Lung (tissue), 5 donors: ENCODE data around the gene NDUFAF3. TPM values are rescaled to one million over a fixed set of nuclear protein-coding genes. Genes with fewer than 3 reads are reported as not detected.

Experiments
- polyA plus RNA-seq, 2 donors: library from polyadenylated mRNA; stranded (reverse); fragments of 200-250 nt; gene quantifications; one replicate each; pipeline ENCODE4 v1.2.1, GENCODE V29; 2013
- small RNA-seq: library from RNA; depleted of rRNA; stranded (forward); fragments of <200 nt; gene quantifications from one replicate; pipeline ENCODE3, GENCODE V24; 2014; ENCODE audit warnings: low replicate concordance
- total RNA-seq, 2 donors: library from RNA; depleted of rRNA in 1 of 2; stranded (reverse); fragments of >200 nt in 1 of 2; gene quantifications; one replicate each; pipeline ENCODE4 v1.2.1, GENCODE V29; 2014 to 2021
- donor health status: Bipolar disorder and iron deficiency.
- donor health status: healthy.
- donor health status: DM: yes; HTN: yes; CAD: no.

The NDUFAF3 gene
- total and polyA plus RNA-seq, 4 donors, result 49.9 to 143 (median 110) TPM

Small RNA genes within 50 kb of the gene (small RNA-seq; reads per million reads assigned to genes)
- 4,388 reads per million, percentile 100 among the genes with 10 or more reads in this experiment for gene MIR191
- gene MIR425, result 71.3 reads per million, percentile 98 among the genes with 10 or more reads in this experiment

Other genes starting within 250 kb of the NDUFAF3 start
- gene PRKAR2A, start 174.2 kb upstream of the NDUFAF3 start, total RNA-seq, result 10 to 100 TPM; 24.2 to 72.8 TPM
- gene PRKAR2A, start 174.2 kb upstream of the NDUFAF3 start, polyA plus RNA-seq, result 10 to 100 TPM; 10.3 to 16.7 TPM
- gene SLC25A20, start 123.2 kb upstream of the NDUFAF3 start, total RNA-seq, result 10 to 100 TPM in 1 of 2 donors, 1 to 10 TPM in 1; 8.1 to 19.3 TPM
- gene SLC25A20, start 123.2 kb upstream of the NDUFAF3 start, polyA plus RNA-seq, result 10 to 100 TPM; 12.1 to 17.1 TPM
- 10 to 100 TPM; 83.3 to 97.6 TPM for gene ARIH2, start 103.3 kb upstream of the NDUFAF3 start, total RNA-seq
- 10 to 100 TPM; 33.1 to 47.9 TPM for gene ARIH2, start 103.3 kb upstream of the NDUFAF3 start, polyA plus RNA-seq
- 10 to 100 TPM; 58.8 to 66.4 TPM for gene P4HTM, start 31.9 kb upstream of the NDUFAF3 start, total RNA-seq
- 10 to 100 TPM; 36.0 to 36.2 TPM for gene P4HTM, start 31.9 kb upstream of the NDUFAF3 start, polyA plus RNA-seq
- gene WDR6, start 14.7 kb upstream of the NDUFAF3 start, total RNA-seq, result 100 to 1,000 TPM in 1 of 2 donors, 10 to 100 TPM in 1; 88.7 to 138 TPM
- 100 to 1,000 TPM in 1 of 2 donors, 10 to 100 TPM in 1; 80.3 to 130 TPM for gene WDR6, start 14.7 kb upstream of the NDUFAF3 start, polyA plus RNA-seq
- gene DALRD3, start 3.5 kb upstream of the NDUFAF3 start, total RNA-seq, result 10 to 100 TPM; 37.7 to 39.5 TPM
- gene DALRD3, start 3.5 kb upstream of the NDUFAF3 start, polyA plus RNA-seq, result 10 to 100 TPM; 24.3 to 28.8 TPM
- gene IMPDH2, start 7.3 kb downstream of the NDUFAF3 start, total RNA-seq, result 100 to 1,000 TPM; 166 to 216 TPM
- gene IMPDH2, start 7.3 kb downstream of the NDUFAF3 start, polyA plus RNA-seq, result 100 to 1,000 TPM; 129 to 154 TPM
- 10 to 100 TPM; 67.7 to 76.0 TPM for gene QRICH1, start 72.0 kb downstream of the NDUFAF3 start, total RNA-seq
- 10 to 100 TPM; 35.1 to 38.2 TPM for gene QRICH1, start 72.0 kb downstream of the NDUFAF3 start, polyA plus RNA-seq
- gene QARS1, start 82.6 kb downstream of the NDUFAF3 start, total RNA-seq, result 100 to 1,000 TPM; 191 to 223 TPM
- gene QARS1, start 82.6 kb downstream of the NDUFAF3 start, polyA plus RNA-seq, result 100 to 1,000 TPM; 172 to 234 TPM
- 10 to 100 TPM; 49.9 to 63.1 TPM for gene USP19, start 98.7 kb downstream of the NDUFAF3 start, total RNA-seq
- 10 to 100 TPM; 20.3 to 30.2 TPM for gene USP19, start 98.7 kb downstream of the NDUFAF3 start, polyA plus RNA-seq
- gene LAMB2, start 110.9 kb downstream of the NDUFAF3 start, total RNA-seq, result 100 to 1,000 TPM; 291 to 616 TPM
- 100 to 1,000 TPM; 153 to 331 TPM for gene LAMB2, start 110.9 kb downstream of the NDUFAF3 start, polyA plus RNA-seq
- gene CCDC71, start 144.2 kb downstream of the NDUFAF3 start, total RNA-seq, result 10 to 100 TPM; 13.9 to 23.8 TPM
- gene CCDC71, start 144.2 kb downstream of the NDUFAF3 start, polyA plus RNA-seq, result 10 to 100 TPM; 16.3 to 29.3 TPM
- 10 to 100 TPM; 29.6 to 32.0 TPM for gene KLHDC8B, start 149.5 kb downstream of the NDUFAF3 start, total RNA-seq
- 10 to 100 TPM; 19.4 to 32.5 TPM for gene KLHDC8B, start 149.5 kb downstream of the NDUFAF3 start, polyA plus RNA-seq